Muscle layer of colon (tissue), 2 donors: ENCODE results near the gene VWA1.
A peak's percentile ranks its signal among the peaks of the same experiment; 100 is the strongest.
"Not testable (repeated sequence)": the region's sequence is repeated elsewhere in the genome, so short reads cannot be mapped to it uniquely, and the experiment has no call there.

Source experiments
- H3K27ac ChIP-seq: one replicate; pipeline ENCODE4 v1.7.0; 2013; ENCODE audit warnings: low read depth, mild to moderate bottlenecking, low read length, moderate library complexity
- H3K27me3 ChIP-seq, 2 donors: one replicate each; pipeline ENCODE4 v1.7.0; 2013; ENCODE audit warnings: low read length in 2 of 2, mild to moderate bottlenecking in 2 of 2; ENCODE audit not compliant: insufficient read depth in 2 of 2, control insufficient read depth in 1 of 2
- H3K36me3 ChIP-seq: one replicate; pipeline ENCODE4 v1.7.0; 2013; ENCODE audit warnings: mild to moderate bottlenecking, low read length; ENCODE audit not compliant: insufficient read depth
- H3K4me1 ChIP-seq: one replicate; pipeline ENCODE4 v1.7.0; 2013; ENCODE audit warnings: mild to moderate bottlenecking, low read length; ENCODE audit not compliant: insufficient read depth
- H3K4me3 ChIP-seq, 2 donors: one replicate each; pipeline ENCODE4 v1.7.0; 2013; ENCODE audit warnings: low read length in 2 of 2, low read depth in 1 of 2, mild to moderate bottlenecking in 1 of 2, moderate library complexity in 1 of 2
- H3K9ac ChIP-seq: one replicate; pipeline ENCODE4 v1.7.0; 2013; ENCODE audit warnings: low read length
- H3K9me3 ChIP-seq: one replicate; pipeline ENCODE4 v1.7.0; 2013; ENCODE audit warnings: mild to moderate bottlenecking, low read length
- donor health status: abdominal sarcoma.
- donor health status: Adenocarcinoma of cecum.

Gene VWA1

GRCh38 chr1:1455366-1455884 lies 19.9 kb downstream of the VWA1 start:
- H3K27me3 ChIP-seq = no peaks in the 10 kb centered on the region
- H3K4me1 ChIP-seq = no peaks in the 10 kb centered on the region
- H3K4me3 ChIP-seq = no peak overlapping the region
- no peak overlapping the region for H3K9ac ChIP-seq
- no peaks in the 10 kb centered on the region for H3K9me3 ChIP-seq
- no peak overlapping the region for H3K27ac ChIP-seq
- H3K36me3 ChIP-seq = no peaks in the 10 kb centered on the region

DNA sequence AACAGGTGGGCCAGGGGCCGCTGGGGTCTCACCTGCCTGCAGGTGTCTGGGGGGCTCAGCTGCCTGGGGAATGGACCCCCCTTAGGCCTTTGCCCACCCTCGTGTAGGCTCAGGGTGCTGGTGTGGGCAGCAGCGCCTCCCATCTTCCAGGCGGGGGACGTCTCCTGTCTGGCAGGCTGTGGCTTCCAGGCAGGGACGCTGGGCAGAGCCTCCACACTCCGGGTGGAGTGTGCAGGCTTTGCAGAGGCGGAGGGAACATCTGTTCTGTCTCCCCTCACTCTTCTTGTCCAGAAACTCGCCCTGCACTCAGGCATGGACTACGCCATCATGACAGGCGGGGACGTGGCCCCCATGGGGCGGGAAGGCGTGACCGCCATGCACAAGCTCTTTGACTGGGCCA lies 20.4 kb downstream of the VWA1 start:
- H3K4me3 ChIP-seq, H3K9me3 ChIP-seq, H3K36me3 ChIP-seq, H3K27ac ChIP-seq, H3K4me1 ChIP-seq, H3K9ac ChIP-seq, H3K27me3 ChIP-seq: not testable (repeated sequence)

- not testable (repeated sequence) for H3K4me3 ChIP-seq, H3K9me3 ChIP-seq, H3K4me1 ChIP-seq, H3K27me3 ChIP-seq, H3K36me3 ChIP-seq, H3K9ac ChIP-seq, H3K27ac ChIP-seq
These were observed 21.3 kb downstream of the VWA1 start for GRCh38 chr1:1456683-1457255.

- H3K9ac ChIP-seq, H3K9me3 ChIP-seq, H3K27me3 ChIP-seq, H3K36me3 ChIP-seq, H3K4me1 ChIP-seq, H3K4me3 ChIP-seq, H3K27ac ChIP-seq: not testable (repeated sequence)
These were observed 23.7 kb downstream of the VWA1 start for GRCh38 chr1:1459156-1459555.

- not testable (repeated sequence) for H3K4me3 ChIP-seq, H3K36me3 ChIP-seq, H3K27me3 ChIP-seq, H3K27ac ChIP-seq, H3K4me1 ChIP-seq, H3K9me3 ChIP-seq, H3K9ac ChIP-seq
These were observed 24.2 kb downstream of the VWA1 start for GRCh38 chr1:1459711-1460110.

GRCh38 chr1:1460540-1461130 lies 25.1 kb downstream of the VWA1 start:
- H3K9ac ChIP-seq = no peak overlapping the region
- no peaks in the 10 kb centered on the region for H3K27me3 ChIP-seq

DNA sequence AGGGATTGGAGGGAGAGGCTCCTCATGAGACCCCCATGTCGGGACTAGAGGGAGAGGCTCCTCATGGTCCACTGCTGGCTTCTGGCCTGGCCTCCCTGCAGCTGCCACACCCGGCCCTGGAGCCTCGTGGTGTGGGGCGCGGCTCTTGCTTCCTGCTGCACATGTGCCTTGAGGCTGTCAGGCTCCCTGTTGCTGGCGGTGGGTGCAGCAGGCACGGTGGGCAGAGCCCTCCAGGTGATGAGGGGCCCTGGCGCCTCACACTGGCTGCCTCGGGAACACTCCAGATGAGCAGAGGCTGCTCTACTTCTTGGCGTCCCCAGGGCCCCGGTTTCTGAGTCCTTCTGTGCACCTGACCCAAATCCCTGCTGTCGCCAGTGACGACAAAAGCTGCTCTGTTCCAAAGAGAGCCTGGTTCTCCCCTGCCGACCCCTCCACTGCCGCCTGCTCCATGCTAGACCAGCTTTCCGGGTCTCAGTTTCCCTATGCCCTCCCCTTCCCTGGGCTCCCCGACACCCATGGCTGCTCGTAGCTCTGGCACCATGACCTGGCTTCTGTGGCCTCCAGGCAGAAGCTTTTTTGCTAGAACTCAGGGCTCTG lies 26.3 kb downstream of the VWA1 start:
- H3K4me3 ChIP-seq = no peak overlapping the region
- H3K9me3 ChIP-seq = no peaks in the 10 kb centered on the region
- H3K9ac ChIP-seq = no peak overlapping the region
- no peaks in the 10 kb centered on the region for H3K36me3 ChIP-seq
- no peaks in the 10 kb centered on the region for H3K27me3 ChIP-seq
- no peak overlapping the region for H3K27ac ChIP-seq
- H3K4me1 ChIP-seq = no peaks in the 10 kb centered on the region

More at GRCh38 chr1:1460540-1461130, 25.1 kb downstream of the VWA1 start:
- Histone ChIP-seq H3K36me3 (no peaks in the 10 kb centered on the region), H3K4me1 (no peaks in the 10 kb centered on the region), H3K4me3 (no peak overlapping the region), H3K9me3 (no peaks in the 10 kb centered on the region), H3K27ac (no peak overlapping the region)

- no peaks in the 10 kb centered on the region for H3K9me3 ChIP-seq
- no peak overlapping the region for H3K27ac ChIP-seq
- no peak overlapping the region for H3K4me3 ChIP-seq
- no peaks in the 10 kb centered on the region for H3K4me1 ChIP-seq
- no peaks in the 10 kb centered on the region for H3K36me3 ChIP-seq
- no peak overlapping the region for H3K9ac ChIP-seq
- H3K27me3 ChIP-seq = no peaks in the 10 kb centered on the region
These were observed 27.0 kb downstream of the VWA1 start for GRCh38 chr1:1462318-1462966.

DNA sequence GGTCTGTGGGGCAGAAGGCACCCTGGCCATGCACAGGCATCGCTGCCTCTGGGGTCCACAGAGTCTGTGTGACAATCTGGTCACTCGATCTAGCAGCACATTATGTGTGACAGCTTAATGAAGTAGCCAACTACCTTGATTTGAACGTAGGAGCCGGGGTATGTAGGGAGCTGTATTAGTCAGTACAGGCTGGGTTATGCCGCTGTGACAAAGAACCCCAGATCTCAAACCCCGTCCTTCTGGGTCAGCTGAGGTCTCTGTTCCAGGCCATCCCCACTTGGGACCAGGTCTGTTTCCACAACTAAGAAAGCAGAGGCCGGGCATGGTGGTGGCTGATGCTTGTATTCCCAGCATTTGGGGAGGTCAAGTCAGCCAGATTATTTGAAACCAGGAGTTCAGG lies 27.8 kb downstream of the VWA1 start:
- H3K27me3 ChIP-seq = no peaks in the 10 kb centered on the region
- H3K36me3 ChIP-seq = no peaks in the 10 kb centered on the region
- no peak overlapping the region for H3K9ac ChIP-seq
- H3K27ac ChIP-seq = no peak overlapping the region
- H3K4me1 ChIP-seq = no peaks in the 10 kb centered on the region
- no peaks in the 10 kb centered on the region for H3K9me3 ChIP-seq
- no peak overlapping the region for H3K4me3 ChIP-seq

- not testable (repeated sequence) for H3K36me3 ChIP-seq, H3K27ac ChIP-seq, H3K4me3 ChIP-seq, H3K9me3 ChIP-seq, H3K9ac ChIP-seq, H3K27me3 ChIP-seq
- H3K4me1 ChIP-seq = peaks cover 12% of the 10 kb centered on the region
These were observed 32.9 kb downstream of the VWA1 start for GRCh38 chr1:1468196-1468985.

GRCh38 chr1:1470626-1471388 lies 35.3 kb downstream of the VWA1 start:
- no peaks in the 10 kb centered on the region for H3K27me3 ChIP-seq
- peak overlapping the region; percentile 92 for H3K27ac ChIP-seq
- H3K4me1 ChIP-seq = peaks cover 12% of the 10 kb centered on the region
- no peaks in the 10 kb centered on the region for H3K9me3 ChIP-seq
- H3K9ac ChIP-seq = peak overlapping the region; percentile 60
- H3K36me3 ChIP-seq = no peaks in the 10 kb centered on the region
- H3K4me3 ChIP-seq = peak overlapping the region; percentile 85
